ENCODE data around the gene ASIC2. TPM values are rescaled to one million over a fixed set of nuclear protein-coding genes. Genes with fewer than 3 reads are reported as not detected.
"Not testable (repeated sequence)": the region's sequence is repeated elsewhere in the genome, so short reads cannot be mapped to it uniquely, and the experiment has no call there.

The ASIC2 gene
- total and polyA plus RNA-seq, 2 donors from 2014 or later = 0.60 to 2.9 TPM

GRCh38 chr17:32993977-32994376 lies 299.1 kb downstream of the ASIC2 start:
- Histone ChIP-seq H3K4me1 (ENCODE audit: control insufficient read depth in 2 of 3, insufficient read depth in 2 of 3, low read depth in 1 of 3, low read length in 3 of 3) (peaks cover 0 to 2% (median 0%) of the 10 kb centered on the region in 3 donors), H3K27ac (ENCODE audit: low read depth in 2 of 2, low read length in 2 of 2) (no peak overlapping the region), H3K27me3 (ENCODE audit: control insufficient read depth, insufficient read depth, low read length) (no peaks in the 10 kb centered on the region), H3K9ac (ENCODE audit: low read length in 3 of 3) (no peak overlapping the region), H3K9me3 (ENCODE audit: control insufficient read depth in 2 of 3, insufficient read depth in 1 of 3, low read length in 3 of 3) (peaks cover 0 to under 1% (median 0%) of the 10 kb centered on the region in 3 donors), H3K36me3 (ENCODE audit: control insufficient read depth in 2 of 3, insufficient read depth in 3 of 3, low read length in 3 of 3) (no peaks in the 10 kb centered on the region), H3K4me3 (ENCODE audit: low read length in 3 of 3) (no peak overlapping the region)
- no peak for TF ChIP-seq CTCF (IDR thresholded peaks at IDR 0.05; ENCODE audit: borderline replicate concordance, extremely low read depth, insufficient read depth)
- DNase-seq (no peak), FAIRE-seq (no peak)
- intact Hi-C loops (cut with DNase I) = no loop called here

GRCh38 chr17:32992321-32993033 lies 300.6 kb downstream of the ASIC2 start:
- no peak overlapping the region for H3K4me3 ChIP-seq (ENCODE audit: low read length in 3 of 3)
- no peak overlapping the region for H3K27ac ChIP-seq (ENCODE audit: low read depth in 2 of 2, low read length in 2 of 2)
- no peaks in the 10 kb centered on the region for H3K27me3 ChIP-seq (ENCODE audit: control insufficient read depth, insufficient read depth, low read length)
- no peak for TF ChIP-seq CTCF (IDR thresholded peaks at IDR 0.05; ENCODE audit: borderline replicate concordance, extremely low read depth, insufficient read depth)
- H3K9me3 ChIP-seq (ENCODE audit: control insufficient read depth in 2 of 3, insufficient read depth in 1 of 3, low read length in 3 of 3) = peaks cover 0 to 4% (median 2%) of the 10 kb centered on the region in 3 donors
- intact Hi-C loops (cut with DNase I) = no loop called here
- no peaks in the 10 kb centered on the region for H3K36me3 ChIP-seq (ENCODE audit: control insufficient read depth in 2 of 3, insufficient read depth in 3 of 3, low read length in 3 of 3)
- no peaks in the 10 kb centered on the region for H3K4me1 ChIP-seq (ENCODE audit: control insufficient read depth in 2 of 3, insufficient read depth in 2 of 3, low read depth in 1 of 3, low read length in 3 of 3)
- no peak overlapping the region for H3K9ac ChIP-seq (ENCODE audit: low read length in 3 of 3)
- DNase-seq (no peak), FAIRE-seq (no peak)

- Histone ChIP-seq H3K9me3 (ENCODE audit: control insufficient read depth in 2 of 3, insufficient read depth in 1 of 3, low read length in 3 of 3) (peaks cover 0 to 5% (median 2%) of the 10 kb centered on the region in 3 donors), H3K9ac (ENCODE audit: low read length in 3 of 3) (no peak overlapping the region), H3K36me3 (ENCODE audit: control insufficient read depth in 2 of 3, insufficient read depth in 3 of 3, low read length in 3 of 3) (no peaks in the 10 kb centered on the region), H3K27me3 (ENCODE audit: control insufficient read depth, insufficient read depth, low read length) (no peaks in the 10 kb centered on the region), H3K4me1 (ENCODE audit: control insufficient read depth in 2 of 3, insufficient read depth in 2 of 3, low read depth in 1 of 3, low read length in 3 of 3) (no peaks in the 10 kb centered on the region), H3K4me3 (ENCODE audit: low read length in 3 of 3) (no peak overlapping the region), H3K27ac (ENCODE audit: low read depth in 2 of 2, low read length in 2 of 2) (no peak overlapping the region)
- intact Hi-C loops (cut with DNase I) = no loop called here
- no peak for FAIRE-seq
- no peak for TF ChIP-seq CTCF (IDR thresholded peaks at IDR 0.05; ENCODE audit: borderline replicate concordance, extremely low read depth, insufficient read depth)
- no peak for DNase-seq
These were observed 304.5 kb downstream of the ASIC2 start for GRCh38 chr17:32988481-32989101.

- H3K4me1 ChIP-seq (ENCODE audit: control insufficient read depth in 2 of 3, insufficient read depth in 2 of 3, low read depth in 1 of 3, low read length in 3 of 3); H3K9me3 ChIP-seq (ENCODE audit: control insufficient read depth in 2 of 3, insufficient read depth in 1 of 3, low read length in 3 of 3); H3K27me3 ChIP-seq (ENCODE audit: control insufficient read depth, insufficient read depth, low read length); H3K27ac ChIP-seq (ENCODE audit: low read depth in 2 of 2, low read length in 2 of 2); intact Hi-C loops (cut with DNase I); H3K36me3 ChIP-seq (ENCODE audit: control insufficient read depth in 2 of 3, insufficient read depth in 3 of 3, low read length in 3 of 3); DNase-seq; H3K9ac ChIP-seq (ENCODE audit: low read length in 3 of 3); H3K4me3 ChIP-seq (ENCODE audit: low read length in 3 of 3); FAIRE-seq: not testable (repeated sequence)
These were observed 305.2 kb downstream of the ASIC2 start for GRCh38 chr17:32987868-32988267.

- H3K9me3 ChIP-seq (ENCODE audit: control insufficient read depth in 2 of 3, insufficient read depth in 1 of 3, low read length in 3 of 3); DNase-seq; FAIRE-seq; H3K9ac ChIP-seq (ENCODE audit: low read length in 3 of 3); H3K4me3 ChIP-seq (ENCODE audit: low read length in 3 of 3); H3K27ac ChIP-seq (ENCODE audit: low read depth in 2 of 2, low read length in 2 of 2); intact Hi-C loops (cut with DNase I); H3K27me3 ChIP-seq (ENCODE audit: control insufficient read depth, insufficient read depth, low read length); H3K36me3 ChIP-seq (ENCODE audit: control insufficient read depth in 2 of 3, insufficient read depth in 3 of 3, low read length in 3 of 3); H3K4me1 ChIP-seq (ENCODE audit: control insufficient read depth in 2 of 3, insufficient read depth in 2 of 3, low read depth in 1 of 3, low read length in 3 of 3): not testable (repeated sequence)
These were observed 305.7 kb downstream of the ASIC2 start for GRCh38 chr17:32987453-32987805.

Data from kidney (tissue), 14 donors.